Stomach (tissue), 4 donors: ENCODE data around the gene INSRR.

Experiments
- CTCF ChIP-seq, 7 experiments: fragments of 450-650 bp in 4 of 7; fragments of 200-600 bp in 3 of 7; sonication (generic) in 3 of 7; IDR thresholded peaks; one replicate each; pipeline ENCODE4 v1.5.1; 2016 to 2019; ENCODE audit warnings: antibody characterized with exemption in 7 of 7, control low read depth in 2 of 7, mild to moderate bottlenecking in 1 of 7
- POLR2AphosphoS5 ChIP-seq, 3 donors: sonication (generic); formaldehyde crosslinking; IDR thresholded peaks; one replicate each; pipeline ENCODE4 v1.6.1; 2016; ENCODE audit warnings: antibody characterized with exemption in 3 of 3

- TF ChIP-seq CTCF (IDR thresholded peaks at IDR 0.05) = no peak
- TF ChIP-seq POLR2AphosphoS5 (IDR thresholded peaks at IDR 0.05) = no peak
Observed at GRCh38 chr1:156901966-156902915, 43.3 kb upstream of the INSRR start.
